A549 (cell line): ENCODE data around the gene USP30.

Source experiments
- CHD2 ChIP-seq: fragments of 150-350 bp; IDR thresholded peaks from 2 replicates; pipeline ENCODE4 v1.6.1; 2014; ENCODE audit warnings: low read length; ENCODE audit not compliant: partially characterized antibody
- RAD21 ChIP-seq, 2 experiments: fragments of >200 bp in 1 of 2; sonication (Bioruptor Twin) in 1 of 2; formaldehyde crosslinking in 1 of 2; IDR thresholded peaks in 1 of 2; conservative IDR thresholded peaks in 1 of 2; 2 replicates in 1 of 2; 3 replicates in 1 of 2; pipeline ENCODE4 v1.6.1; 2012 to 2018; ENCODE audit warnings: inconsistent platforms in 1 of 2
- TF ChIP-seq, protein P1 (sequence below): fragments of >200 bp; sonication (Bioruptor Twin); formaldehyde crosslinking; IDR thresholded peaks from 3 replicates; pipeline ENCODE4 v1.5.1; 2016

DNA sequence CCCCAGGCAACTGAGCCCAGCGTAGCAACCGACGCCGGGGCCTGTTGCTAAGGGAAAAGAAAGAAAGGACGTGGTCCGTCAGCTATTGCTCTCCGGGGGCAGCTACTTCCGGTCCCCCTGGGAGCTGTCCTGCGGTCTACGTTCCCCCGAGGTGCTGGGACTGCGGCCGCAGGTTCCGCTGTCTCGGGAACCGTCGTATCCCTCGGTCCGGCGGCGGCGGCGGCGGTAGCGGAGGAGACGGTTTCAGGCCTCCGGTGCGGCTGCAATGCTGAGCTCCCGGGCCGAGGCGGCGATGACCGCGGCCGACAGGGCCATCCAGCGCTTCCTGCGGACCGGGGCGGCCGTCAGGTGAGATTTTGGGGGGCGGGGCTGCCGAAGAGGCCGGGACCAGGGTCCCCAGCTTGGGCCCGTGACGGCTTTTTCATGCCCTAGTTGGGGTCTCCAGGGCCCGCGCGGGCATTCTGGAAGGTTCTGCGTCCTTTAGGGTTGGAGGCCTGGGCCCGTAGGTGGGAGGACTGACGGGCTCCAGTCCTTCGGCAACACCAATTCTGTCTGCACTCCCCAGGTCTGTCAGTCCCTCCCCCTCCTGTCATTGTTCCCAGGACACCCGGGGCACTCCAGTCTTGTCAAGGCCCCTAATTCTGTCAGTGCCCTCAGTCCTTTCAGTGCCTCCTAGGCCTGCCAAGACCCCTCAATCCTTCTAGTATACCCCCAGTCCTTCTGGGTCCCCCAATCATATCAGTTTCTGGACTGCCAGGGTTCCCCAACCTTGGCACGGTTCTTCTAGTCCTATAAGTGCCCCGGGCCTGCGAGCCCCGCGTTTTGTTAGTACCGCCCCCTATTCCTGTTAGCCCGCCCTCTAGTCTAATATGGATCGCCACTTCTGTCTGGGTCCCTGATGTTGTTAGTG lies at the start of gene USP30:
- TF ChIP-seq, protein P1, sequence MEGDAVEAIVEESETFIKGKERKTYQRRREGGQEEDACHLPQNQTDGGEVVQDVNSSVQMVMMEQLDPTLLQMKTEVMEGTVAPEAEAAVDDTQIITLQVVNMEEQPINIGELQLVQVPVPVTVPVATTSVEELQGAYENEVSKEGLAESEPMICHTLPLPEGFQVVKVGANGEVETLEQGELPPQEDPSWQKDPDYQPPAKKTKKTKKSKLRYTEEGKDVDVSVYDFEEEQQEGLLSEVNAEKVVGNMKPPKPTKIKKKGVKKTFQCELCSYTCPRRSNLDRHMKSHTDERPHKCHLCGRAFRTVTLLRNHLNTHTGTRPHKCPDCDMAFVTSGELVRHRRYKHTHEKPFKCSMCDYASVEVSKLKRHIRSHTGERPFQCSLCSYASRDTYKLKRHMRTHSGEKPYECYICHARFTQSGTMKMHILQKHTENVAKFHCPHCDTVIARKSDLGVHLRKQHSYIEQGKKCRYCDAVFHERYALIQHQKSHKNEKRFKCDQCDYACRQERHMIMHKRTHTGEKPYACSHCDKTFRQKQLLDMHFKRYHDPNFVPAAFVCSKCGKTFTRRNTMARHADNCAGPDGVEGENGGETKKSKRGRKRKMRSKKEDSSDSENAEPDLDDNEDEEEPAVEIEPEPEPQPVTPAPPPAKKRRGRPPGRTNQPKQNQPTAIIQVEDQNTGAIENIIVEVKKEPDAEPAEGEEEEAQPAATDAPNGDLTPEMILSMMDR: no peak
- 0 out of 5 replicates have a peak, but pooled peaks have one; percentile 10 to 16 for TF ChIP-seq RAD21 (conservative IDR thresholded peaks at IDR 0.05 in 1 of 2, IDR thresholded peaks at IDR 0.05 in 1 of 2)
- peak; percentile 43 for TF ChIP-seq CHD2
